NCI-H510A (cell line): Measurements from ENCODE around the gene SH3TC2.

Source experiments
- DNase-seq: peaks from one replicate; lab custom pipeline; 2025; lab: John Stamatoyannopoulos, UW

The SH3TC2 gene

DNA sequence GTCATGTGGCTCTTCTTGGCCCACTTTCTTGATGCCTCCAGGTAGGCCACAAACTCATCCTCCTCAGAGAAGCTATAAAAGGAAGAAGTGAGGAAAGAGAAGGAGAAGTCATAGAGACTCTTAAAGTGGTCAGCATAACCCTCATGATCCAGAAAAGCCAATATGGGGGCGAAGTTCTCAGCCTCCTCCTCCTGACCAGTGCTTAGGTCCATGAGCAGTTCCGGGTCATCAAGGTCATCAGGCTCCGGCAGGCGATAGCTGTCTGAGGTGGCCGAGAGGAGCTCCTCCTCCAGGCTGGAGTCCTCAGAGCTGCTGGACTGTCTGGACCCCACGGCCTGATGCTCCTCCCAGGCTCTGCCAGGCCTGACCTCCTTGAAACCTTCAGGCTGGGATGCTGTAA is 34.7 kb downstream of the SH3TC2 start:
- DNase-seq: no peak

DNA sequence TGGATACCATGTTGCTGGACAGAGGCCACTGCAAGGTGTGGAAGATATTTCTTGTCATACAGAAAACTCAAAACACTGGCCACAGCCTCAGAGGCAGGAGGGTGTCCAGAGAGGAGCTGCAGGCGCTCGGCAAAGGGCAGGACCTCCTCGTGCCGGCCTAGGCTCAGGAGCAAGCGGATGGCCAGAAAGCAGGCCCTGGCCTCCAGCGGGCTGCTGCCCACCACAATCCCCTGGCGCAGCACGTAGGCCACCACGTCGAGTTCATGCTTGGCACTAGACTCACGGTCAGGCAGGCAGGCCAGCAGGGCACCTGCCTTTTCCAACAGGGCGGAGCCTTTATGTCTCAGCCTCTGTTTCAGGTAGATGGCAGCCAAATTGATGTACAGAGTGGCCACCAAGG is 35.2 kb downstream of the SH3TC2 start:
- no peak for DNase-seq

DNA sequence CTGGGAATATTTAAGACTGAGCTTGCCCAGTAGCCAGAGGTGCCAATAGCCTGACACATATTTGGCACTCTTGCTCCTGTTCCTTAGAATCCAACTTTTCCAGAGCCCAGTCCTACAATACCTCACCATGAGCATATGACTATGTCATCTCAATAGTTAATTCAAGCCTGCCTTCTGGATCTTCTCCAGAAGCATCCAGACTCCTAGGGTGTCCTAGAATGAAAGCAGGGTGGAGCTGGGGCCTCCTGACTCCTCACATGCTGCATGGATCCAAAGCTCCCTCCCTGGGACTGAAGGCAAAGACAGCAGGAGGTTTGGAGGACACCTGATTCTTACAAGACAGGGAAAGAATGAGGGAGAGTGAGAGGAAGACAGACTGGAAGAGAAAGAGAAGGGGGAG is 37.9 kb downstream of the SH3TC2 start:
- DNase-seq: no peak

DNA sequence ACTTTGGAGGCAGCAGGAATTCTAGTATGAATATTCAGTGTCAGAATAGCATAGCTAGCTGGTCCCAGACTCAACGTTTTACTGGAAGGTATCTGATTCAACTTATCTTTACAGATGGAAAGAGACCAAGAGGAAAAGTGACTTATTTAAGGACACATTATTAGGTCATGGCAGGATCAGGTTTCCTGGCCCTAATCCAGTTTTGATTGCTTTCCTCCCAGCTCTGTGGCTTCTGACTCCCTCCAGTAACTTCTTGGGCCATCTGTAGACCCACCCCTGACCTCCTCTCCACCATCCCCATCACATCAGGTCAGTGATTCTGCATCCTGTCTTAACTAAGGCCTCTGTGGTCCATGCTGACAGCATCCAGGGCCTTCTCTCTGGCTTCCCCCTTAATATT is 38.4 kb downstream of the SH3TC2 start:
- DNase-seq: no peak

DNA sequence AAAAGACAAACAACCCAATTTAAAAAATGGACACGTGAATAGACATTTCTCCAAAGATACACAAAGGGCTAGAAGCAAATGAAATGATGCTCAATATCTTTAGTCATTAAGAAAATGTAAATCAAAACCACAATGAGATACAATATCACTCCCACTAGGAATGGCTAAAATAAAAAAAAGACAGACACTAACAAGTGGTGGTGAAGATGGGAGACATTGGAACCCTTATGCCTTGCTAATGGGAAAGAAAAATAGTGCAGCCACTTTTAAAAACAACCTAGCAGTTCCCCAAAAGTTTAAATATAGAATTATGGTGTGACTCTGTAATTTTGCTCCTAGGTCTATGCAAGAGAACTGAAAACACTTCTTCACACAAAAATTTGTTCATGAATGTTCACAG is 40.7 kb downstream of the SH3TC2 start:
- DNase-seq: no peak

DNA sequence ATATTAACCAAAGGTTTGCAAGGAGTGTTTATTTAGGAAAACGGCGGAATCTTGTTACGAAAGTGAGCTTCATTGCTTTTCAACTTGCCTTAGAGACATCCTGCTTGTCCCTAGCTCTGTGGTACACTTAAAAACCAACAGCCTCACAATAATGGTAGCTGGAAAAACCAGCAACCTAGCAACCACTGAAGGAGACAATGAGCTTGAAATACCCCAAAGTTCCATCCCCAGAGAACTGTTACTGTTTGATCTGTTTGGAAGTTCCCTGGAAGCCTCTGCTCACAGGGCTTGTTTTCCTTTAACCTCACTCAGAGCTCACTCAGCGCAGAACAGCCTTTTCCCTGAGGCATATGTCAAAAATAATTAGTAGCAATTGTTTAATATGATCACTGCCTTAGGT is 43.2 kb downstream of the SH3TC2 start:
- DNase-seq: no peak

DNA sequence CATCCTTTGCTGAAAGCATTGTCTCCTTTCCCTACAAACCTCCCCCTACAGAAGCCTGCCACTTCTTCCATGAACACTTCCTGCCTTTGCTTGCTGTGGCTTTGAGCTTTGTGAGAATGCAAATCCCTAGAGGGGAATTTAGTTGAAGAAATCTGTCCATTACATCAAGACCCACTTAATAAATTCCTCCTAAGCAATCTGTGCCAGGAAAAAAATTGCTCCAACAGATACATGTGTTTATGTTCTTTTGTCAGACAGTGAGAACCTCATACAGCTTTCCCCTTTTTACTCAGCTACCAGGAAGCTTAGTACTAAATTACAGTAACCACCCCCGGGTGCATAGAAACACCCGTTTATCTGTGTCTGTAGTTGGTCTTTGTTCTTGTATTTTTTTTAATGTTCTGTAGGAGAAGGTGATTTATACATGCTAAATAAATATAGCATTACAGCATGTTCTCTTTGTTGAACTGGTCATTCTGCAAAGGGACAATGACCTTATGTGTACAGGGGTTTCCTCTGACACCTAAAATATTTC is 43.9 kb downstream of the SH3TC2 start:
- no peak for DNase-seq

DNA sequence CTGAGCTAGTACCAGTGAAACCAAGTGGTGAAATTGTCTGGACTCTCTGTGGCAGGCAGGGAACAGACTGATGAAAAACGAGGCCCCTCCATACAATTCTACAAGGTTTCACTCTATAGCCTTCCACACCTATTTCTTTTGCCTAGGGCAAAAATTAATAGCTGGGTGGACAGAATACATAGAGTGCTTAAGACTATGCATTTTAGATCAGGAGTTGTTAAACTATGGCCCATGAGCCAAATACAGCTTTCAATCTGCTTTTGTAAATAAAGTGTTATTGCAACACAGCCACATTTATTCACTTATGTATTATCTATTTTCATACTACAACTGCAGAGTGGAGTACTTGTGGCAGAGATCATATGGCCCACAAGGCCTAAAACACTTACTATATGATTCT is 45.2 kb downstream of the SH3TC2 start:
- no peak for DNase-seq

DNA sequence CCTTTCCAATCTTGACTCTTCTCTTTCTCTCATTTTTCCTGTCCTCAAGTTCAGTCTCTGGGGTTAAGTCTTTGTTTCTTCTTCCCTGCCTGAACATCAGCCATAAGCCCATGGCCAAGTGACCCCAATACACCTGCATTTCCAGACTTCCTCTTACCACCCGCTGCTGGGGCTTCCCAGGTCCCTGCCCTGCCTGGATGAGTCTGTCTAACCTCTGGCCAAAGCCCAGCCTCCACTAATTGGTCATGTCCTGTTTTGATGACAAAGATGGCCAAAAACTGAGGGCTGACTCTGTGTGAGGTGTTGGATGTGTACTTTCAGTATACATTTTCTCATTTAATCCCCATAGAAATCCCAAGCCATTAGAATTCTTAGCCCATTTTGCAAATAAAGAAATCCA is 47.3 kb downstream of the SH3TC2 start:
- no peak for DNase-seq

DNA sequence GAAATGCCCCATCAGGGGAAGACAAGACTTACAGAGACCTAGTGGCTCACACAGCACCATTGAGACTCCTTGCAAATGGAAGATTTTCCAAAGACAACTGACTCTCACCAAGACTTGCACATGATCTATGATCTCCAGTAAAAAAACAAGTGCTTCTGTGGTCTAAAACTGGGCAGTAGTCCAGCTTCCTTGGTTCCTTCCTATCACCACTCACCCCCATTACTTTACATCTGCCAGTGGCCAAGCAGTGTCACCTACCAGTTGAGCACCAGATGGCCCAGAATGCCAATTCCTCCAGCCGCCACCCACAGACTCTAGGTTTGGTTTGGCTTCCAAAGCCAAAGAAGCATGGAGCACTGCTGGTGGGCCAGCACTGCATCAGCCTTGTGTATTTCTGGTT is 47.7 kb downstream of the SH3TC2 start:
- DNase-seq: no peak

DNA sequence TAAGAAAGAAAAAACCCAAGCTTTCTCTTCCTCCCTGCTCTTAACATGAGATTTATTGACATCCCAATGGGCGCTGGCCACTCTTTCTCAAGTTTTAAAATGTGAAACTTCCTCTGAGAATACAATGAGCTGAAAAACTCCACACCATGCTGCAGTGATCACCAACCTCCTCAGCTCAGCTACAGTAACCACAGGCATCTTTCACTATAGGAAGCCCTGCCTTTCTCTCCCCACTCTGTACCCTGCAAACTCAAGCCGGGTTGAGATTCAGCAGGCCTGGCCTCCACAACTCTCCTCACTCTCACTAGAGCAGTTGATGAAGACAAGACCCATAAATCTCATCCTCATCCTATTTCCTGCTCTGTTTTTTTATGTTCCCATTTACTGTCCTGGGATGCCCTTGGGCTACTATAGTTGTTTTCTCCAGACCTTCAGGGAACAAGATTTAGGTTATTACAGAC is 48.3 kb downstream of the SH3TC2 start:
- DNase-seq: no peak

DNA sequence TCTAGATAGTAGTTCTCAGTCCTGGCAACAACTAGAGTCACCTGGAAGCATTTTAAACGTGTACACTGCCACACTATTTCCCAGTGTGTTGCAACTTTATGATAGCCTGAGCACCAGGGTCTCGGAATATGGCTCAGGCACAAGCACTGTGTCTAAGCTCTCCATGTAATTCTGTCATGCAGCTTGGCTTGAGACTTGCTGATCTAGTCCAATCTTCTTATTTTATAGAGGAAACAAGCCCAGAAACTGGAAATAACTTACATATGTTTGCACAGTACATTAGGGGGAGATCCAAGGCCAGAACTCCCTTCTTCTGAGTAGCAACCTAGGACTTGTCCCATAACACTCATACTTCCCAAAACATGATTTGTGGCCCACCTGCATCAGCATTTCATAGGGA is 49.1 kb downstream of the SH3TC2 start:
- no peak for DNase-seq

DNA sequence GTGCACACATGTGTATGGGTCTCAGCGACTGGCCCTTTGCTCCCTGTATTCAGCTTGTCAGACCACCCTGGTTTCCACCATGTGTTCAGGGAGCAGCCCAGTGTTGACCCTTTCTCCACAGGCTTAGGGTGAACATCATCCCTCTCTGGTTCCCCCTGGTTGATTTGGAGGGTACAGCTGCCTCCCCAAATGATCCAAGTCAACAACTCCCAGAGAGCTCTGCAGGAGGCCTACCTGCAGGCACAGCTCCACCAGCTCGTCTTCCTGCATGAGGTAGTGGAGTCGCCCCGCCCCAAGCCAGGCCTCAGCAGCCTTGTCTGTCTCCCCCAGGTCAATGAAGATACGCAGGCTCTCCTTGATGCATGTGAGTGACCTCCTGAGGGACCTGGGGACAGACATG is 50.5 kb downstream of the SH3TC2 start:
- DNase-seq: no peak

DNA sequence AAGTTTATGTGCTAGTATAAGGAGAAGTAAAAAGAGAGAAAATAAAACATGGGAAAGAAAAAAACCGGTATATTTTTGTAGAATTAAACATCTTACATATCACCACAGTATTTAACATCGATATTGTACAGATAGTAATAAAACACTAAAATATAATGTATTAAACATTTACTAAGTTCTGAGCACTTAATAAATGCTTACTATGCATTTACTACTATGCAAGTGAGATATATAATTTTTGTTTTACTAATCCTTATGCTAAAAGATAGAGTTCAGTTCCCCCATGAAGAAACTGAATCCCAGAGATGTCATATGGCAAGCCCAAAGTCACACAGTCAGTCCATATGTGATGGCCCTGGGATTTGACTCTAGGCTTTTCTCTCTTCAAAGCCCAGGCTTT is 51.1 kb downstream of the SH3TC2 start:
- no peak for DNase-seq

DNA sequence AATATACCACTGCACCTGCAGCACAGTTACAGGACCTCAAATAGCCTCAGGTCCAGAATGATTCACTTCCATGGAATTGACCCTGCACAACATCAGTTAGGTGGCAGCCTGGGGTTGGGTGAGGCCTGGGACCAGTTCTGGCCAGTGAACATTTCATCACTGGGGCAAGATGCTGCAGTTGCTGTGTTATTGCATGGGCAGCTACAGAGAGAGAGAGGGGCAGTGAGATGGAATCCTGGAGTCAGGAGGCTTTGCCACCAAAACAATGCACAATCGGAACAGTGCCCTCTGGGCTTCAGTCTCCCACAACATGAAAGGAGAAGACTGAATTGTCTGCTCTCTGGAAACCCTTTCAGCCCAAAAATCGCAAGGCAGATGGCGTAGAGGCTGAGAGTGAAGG is 51.8 kb downstream of the SH3TC2 start:
- DNase-seq: no peak

DNA sequence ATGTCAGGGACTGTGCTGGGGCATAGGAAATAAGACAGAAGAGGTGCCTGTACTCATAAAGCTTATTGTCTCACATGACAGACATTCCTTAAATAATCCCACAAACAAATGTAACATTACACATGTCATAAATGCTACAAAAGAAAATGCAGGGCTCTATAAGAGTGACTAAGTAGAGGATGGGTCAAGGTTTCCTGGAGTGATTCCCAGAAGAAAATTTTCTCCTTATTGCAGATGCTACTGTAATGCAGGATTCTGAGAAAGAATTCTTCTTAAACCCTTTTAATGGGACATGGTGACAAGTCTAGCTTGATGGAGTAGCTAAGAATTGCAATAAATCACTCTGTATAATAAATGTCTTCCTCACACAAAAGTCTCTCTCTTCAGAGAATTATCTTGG is 55.7 kb downstream of the SH3TC2 start:
- DNase-seq: no peak

DNA sequence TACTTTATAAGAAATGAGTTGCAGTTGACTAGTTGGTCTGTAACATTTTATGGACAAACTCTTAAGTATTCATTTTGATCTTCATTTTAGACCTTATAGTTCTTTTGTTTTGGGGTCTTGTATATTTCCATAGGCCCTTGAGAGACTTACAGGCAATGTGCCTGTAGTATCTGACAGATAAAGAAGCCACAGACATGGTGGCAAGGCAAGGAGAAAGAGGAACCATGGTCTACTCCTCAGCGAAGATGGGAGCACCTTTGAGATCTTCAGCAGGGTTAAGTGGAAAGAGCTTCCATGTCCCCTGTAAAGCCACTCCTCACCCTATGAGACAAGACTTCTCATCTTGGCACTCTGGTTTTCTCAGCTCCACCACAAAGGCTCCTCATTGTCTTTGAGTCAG is 56.4 kb downstream of the SH3TC2 start:
- DNase-seq: no peak

DNA sequence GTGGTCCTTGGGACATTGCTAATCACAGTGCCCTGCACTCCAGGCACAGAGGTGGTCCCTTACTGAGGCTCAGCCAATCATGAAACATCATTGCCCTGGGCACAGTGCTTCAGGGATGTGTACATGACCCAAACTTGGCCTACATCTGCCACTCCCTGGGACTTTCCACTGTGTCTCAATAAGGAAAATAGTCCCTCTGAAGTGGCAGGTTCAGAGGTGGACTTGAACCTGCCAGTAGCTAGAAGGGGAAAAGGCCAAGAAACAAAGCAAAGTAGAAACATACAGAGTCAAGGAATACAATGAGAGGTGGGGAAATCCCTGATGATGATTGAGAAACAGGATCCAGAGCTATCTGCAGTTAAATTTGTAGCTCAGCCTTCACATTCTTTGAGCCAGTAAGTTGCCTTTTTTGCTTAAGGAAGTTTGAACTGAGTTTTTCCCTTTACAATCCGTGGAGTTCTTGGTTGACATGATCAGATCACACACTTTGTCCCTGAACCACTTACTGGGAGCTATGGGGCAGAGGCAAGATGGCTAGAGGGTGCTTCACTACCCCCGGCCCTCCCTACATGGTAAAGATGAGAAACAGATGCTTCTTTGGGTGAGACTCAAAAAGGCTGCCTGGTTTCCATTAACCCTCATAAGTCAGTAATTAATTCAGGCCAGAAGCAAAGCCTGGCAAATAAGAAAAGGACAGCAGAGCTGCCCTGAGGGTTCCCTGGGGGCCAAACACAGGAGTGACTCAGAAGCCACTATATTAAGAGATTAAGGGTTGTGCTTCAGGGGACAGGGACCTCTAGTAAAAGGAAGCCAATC is 57.6 kb downstream of the SH3TC2 start:
- DNase-seq: no peak

DNA sequence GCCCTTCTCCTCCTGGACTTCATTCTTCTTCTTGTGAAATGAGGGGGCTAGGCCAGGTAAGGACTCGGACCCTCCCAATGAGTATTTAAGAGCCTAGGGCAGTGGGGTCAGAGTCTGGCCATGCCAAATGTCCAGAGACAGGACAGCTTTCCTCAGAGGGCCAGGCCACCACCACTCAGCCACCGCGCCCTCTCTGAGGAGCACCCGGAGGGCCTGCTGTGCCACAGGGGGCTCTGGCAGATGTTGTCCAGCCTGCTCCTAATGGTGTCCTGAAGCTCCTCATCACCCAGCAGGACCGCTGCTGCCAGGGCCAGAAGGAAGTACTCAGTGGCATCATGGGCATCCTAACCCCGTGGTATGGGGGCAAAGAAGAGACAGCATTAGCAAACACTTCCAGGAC is 58.3 kb downstream of the SH3TC2 start:
- no peak for DNase-seq

DNA sequence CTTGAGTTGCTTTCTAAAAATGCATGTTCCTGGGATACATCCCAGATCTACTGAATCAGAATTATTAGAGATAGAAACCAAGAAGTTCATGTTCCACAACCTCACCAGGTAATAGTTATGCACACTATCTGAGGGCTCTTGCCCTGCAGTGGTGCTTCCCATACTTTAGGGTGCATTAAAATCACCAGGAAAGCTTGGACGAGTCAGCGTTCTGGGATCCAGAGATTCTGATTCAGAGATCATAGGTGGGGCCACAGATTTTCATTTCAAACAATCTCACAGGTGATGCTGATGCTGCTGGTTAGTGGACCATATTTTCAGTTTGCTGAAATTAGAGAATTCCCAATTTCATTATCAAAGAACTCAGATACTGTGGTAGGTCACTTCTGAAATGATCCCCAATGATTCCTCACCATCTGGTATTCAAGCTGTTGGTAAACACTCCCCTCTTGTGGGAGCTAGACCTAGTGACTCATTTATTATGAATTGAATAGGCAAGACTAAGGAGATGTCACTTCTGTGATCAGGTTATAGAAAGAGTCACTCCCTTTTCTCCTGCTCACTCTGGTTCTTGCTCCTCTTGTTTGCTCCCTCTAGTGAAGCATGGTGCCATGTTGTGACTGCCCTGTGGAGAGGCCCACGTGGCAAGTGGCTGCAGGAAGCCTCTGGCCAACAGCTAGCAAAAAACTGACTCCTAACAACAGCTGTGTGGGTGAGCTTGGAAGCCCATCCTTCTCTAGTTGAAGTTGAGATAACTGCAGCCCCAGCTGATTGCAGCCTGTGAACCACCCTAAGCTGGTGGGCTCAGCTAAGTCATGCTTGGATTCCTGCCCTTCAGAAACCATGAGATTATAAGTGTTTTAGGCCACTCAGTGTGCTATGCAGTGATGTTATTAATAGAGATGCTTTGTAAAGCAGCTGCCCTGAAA is 59.8 kb downstream of the SH3TC2 start:
- no peak for DNase-seq

DNA sequence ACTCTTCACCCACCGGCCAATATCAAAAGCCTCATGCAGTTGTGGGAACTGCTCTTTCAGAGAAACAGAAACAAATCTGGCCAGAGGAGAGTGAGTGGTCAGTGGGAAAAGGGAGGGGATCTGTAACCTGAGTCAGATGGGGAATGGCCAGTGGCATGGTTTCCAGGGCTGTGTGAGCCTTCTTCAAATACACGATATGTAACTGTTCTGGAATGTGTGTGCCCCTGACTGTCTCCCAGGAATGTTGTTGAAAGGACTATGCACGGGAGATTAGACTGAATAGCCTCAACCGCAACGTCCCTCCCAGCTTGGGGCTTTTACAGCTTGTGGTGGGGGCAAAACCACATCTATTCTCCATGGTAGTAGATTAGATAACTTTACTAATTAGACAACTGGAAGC is 60.8 kb downstream of the SH3TC2 start:
- no peak for DNase-seq

DNA sequence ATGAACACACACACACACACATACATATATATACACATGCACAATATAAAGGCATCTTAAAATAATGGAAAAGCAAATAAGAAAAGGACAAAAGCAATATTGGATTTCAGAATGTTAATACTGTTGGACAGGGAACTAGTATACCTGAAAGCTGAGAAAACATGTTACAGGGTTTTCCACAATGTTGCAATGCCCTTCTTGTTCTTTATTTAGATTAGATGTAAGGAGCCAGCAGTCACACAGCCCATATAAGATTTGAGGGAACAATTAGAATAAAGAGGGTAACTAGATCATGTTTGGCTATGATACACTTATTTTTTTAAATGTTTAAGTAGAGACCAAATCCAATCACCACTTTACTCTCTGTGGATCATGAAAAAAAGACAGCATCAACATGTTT is 61.7 kb downstream of the SH3TC2 start:
- DNase-seq: no peak

DNA sequence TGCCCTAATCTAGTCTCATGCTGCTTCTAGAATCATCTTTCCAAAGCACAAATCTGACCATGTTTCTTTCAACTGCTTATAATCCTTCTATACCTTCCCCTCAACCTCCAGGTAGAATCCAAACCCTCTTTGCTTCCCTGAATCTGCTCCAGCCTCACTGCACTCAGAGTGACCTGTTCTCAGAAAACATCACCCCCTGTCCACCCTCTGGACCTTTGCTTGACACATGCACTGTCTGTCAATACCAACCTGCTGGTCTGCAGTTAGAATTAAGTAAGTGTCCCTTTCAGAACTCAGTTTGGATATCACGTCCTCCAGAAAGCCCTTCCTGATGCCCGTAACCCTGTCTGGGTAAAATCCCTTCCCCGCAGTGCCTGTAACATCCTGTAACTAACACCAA is 63.1 kb downstream of the SH3TC2 start:
- no peak for DNase-seq
